RCC 7860 (cell line): ENCODE measurements around the gene RBPMS2.
"Not testable (repeated sequence)": the region's sequence is repeated elsewhere in the genome, so short reads cannot be mapped to it uniquely, and the experiment has no call there.

Source experiments
- DNase-seq: peaks from one replicate; pipeline ENCODE4 v3.0.0-alpha.2; 2015; ENCODE audit warnings: low spot score
- FAIRE-seq: peaks from 2 replicates; lab custom pipeline; 2012; peaks lifted over from hg19 to GRCh38; lab: Jason Lieb, UNC

RBPMS2 gene

GRCh38 chr15:64755427-64755940 lies 19.9 kb downstream of the RBPMS2 start:
- DNase-seq (no peak), FAIRE-seq (no peak)

DNA sequence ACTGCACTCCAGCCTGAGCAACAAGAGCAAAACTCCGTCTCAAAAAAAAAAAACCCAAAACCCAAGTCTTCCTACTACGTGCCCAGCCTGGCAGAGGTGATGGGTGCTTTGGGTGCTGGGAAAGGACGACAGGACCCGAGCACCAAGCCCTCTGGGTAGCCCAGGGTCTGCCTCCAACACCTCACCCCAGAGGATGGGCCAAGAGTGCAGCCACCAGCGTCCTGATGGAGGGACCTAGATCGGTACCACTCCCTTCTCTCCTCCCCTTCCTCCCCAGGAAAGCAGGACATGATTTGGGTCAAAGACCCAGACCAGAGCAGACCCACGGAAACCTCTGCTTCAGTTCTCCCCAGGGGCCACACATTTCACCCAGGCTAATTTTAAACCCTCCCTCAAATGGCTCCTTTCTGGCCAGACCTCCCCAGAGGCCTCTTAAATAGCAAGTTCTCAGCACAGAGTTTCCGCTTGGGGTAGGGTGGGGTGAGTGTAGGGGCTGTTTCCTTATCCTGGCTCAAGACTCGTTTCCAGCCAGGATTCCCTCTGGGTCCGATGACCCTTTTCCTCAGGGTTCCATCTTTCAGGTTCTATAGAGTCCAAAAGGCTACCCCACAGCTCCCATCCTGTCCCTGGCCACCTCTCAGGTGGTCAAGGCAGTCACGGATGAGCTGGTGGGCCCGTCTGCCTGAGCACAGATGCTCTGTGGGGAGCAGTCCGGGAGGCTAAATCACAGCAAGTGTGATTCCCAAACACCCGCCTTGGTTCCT lies 20.5 kb downstream of the RBPMS2 start:
- no peak for FAIRE-seq
- no peak for DNase-seq

- no peak for DNase-seq
- FAIRE-seq = no peak
Measured at GRCh38 chr15:64753480-64754185, 21.8 kb downstream of the RBPMS2 start.

DNA sequence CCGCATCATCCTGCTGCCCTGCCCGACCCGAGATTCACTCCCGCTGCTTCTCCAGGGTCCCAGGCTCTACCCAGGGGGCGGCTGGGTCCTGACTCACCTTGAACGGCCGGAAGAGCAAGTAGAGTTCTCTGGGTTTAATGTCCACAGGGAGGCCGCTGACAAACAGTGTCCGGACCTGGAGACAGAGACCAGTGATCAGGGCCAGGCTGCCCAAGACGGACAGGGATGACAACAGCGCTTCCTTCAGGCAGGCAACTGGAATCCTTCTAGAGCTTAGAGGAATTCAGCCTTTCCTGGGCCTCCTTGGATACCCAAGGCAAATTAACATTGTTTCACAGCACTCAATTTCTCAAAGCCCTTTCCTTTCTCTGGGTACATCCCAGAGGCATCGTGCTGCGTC lies 23.9 kb downstream of the RBPMS2 start:
- DNase-seq (no peak), FAIRE-seq (no peak)

DNA sequence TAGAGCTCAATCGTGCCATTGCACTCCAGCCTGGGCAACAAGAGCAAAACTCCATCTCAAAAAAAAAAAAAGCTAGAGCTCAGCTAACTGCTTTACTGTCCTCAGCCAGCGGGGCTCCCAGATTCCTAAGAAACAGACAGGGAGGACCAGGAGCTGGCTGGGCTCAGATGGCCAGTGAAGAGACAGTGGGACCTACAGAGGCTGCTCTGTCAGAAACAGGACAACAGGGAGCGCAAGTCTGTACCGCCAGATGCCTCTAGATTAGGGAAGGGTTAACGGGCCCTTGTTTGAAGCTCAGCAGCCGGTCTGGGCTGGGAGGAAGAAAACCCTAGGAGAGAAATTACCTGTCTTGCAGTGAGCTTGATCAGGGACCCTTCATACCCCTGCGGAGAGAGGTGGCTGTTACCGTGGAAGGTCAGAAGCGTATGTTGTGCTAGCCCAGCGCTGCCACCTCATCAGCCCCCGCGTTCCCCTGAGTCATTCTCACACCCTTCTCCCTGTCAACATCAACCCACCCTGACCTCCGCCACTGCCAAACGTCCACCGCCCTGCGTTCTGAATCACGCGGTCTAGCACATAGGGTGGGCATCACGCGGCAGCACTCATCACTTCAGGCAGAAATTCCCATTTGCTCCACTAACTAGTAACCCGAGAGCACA lies 25.3 kb downstream of the RBPMS2 start:
- FAIRE-seq (no peak), DNase-seq (no peak)

DNA sequence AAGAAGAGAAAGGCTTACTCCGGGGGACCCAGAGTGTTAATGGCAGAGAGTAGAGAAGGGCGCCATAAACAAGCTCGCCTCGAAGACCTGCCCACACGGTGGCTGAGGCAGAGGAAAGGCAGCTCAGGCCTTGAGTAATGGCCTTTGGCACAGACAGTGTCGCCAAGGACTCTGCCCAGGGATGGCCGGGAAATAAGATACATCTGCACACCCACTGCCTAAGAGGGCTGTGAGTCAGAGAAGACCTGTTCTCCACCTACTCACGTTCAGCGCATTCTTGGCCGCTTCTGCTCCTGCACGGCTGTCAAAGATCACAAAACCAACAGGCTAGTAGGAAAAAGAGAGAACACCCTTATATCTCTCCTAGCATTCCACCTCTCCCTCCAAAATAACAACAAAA lies 26.2 kb downstream of the RBPMS2 start:
- DNase-seq (peak; percentile 30), FAIRE-seq (no peak)

GRCh38 chr15:64748251-64748650 lies 27.1 kb downstream of the RBPMS2 start:
- no peak for DNase-seq
- FAIRE-seq = no peak

- FAIRE-seq = no peak
Measured at GRCh38 chr15:64747578-64747977, 27.8 kb downstream of the RBPMS2 start.

DNA sequence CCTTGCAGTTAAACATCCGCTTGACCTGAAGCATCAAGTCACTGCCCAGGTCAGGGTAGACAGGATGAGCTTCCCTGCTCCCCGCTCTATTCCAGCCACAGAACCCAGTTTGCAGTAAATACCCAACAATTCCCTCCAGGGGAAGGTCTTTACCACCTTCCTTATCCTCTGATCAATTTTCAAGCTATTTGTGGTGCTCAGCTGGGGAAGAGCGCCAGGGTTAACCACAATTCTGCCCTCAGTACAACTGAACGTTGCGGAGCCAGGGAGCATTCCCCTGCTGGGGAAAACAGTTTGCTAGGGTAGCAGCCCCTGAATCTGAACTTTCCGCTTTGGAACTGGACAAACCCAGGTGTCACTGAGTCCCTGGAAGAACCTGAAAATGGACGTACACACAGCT lies 28.5 kb downstream of the RBPMS2 start:
- no peak for DNase-seq

More at GRCh38 chr15:64747578-64747977, 27.8 kb downstream of the RBPMS2 start:
- no peak for DNase-seq

DNA sequence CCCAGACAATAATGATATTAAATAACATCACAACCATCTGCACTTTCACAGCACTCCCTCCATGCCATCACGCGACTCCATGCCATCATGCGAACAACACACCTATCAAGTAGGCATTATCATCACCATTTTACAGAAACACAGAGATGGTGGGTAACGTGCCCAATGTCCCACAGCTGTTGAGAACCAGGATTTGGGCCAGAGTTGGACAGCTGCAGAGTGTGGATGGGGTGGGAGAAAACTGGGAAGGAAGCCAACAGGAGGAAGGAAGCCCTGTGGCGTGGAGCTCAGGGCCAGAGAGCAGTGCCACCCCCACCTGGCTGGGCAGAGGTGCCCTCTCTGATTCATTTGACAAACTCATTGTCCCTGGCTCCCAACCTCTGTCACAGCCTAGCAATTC lies 29.0 kb downstream of the RBPMS2 start:
- FAIRE-seq = no peak
- no peak for DNase-seq

More for the DNA sequence above, 28.5 kb downstream of the RBPMS2 start:
- no peak for FAIRE-seq

- FAIRE-seq (no peak), DNase-seq (no peak)
Measured at GRCh38 chr15:64743691-64744090, 31.7 kb downstream of the RBPMS2 start.

- DNase-seq = no peak
- FAIRE-seq = no peak
Measured at GRCh38 chr15:64742921-64743320, 32.5 kb downstream of the RBPMS2 start.

DNA sequence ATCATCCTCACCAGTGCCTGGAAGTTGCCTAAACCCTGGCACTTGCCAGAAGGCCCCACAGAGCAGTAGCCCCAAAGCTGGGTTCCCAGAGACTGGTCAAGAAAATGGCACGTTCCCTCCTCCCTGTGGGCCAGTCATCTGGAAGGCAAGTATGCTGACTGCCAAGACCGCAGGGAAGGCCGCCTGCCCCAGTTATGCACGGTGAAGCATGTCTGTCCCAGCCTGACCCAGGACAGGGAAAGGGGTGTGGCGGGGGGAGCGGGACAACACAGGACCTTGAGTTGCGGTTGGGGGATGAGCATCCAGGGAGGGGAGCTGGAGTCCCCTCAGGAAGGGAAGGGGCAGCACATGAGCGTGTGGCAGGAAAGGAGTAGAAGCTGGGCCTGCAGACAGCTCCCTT lies 33.0 kb downstream of the RBPMS2 start:
- FAIRE-seq (no peak), DNase-seq (no peak)

DNA sequence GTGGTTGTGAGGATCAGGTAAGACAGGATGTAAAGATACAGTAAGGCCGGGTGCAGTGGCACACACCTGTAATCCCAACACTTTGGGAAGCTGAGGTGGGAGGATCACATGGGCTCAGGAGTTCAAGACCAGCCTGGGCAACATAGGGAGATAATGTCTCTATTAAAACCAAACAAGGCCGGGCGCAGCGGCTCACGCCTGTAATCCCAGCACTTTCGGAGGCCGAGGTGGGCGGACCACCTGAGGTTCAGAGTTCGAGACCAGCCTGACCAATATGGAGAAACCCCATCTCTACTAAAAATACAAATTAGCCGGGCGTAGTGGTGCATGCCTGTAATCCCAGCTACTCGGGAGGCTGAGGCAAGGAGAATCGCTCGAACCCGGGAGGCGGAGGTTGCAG lies 33.7 kb downstream of the RBPMS2 start:
- DNase-seq, FAIRE-seq: not testable (repeated sequence)

DNA sequence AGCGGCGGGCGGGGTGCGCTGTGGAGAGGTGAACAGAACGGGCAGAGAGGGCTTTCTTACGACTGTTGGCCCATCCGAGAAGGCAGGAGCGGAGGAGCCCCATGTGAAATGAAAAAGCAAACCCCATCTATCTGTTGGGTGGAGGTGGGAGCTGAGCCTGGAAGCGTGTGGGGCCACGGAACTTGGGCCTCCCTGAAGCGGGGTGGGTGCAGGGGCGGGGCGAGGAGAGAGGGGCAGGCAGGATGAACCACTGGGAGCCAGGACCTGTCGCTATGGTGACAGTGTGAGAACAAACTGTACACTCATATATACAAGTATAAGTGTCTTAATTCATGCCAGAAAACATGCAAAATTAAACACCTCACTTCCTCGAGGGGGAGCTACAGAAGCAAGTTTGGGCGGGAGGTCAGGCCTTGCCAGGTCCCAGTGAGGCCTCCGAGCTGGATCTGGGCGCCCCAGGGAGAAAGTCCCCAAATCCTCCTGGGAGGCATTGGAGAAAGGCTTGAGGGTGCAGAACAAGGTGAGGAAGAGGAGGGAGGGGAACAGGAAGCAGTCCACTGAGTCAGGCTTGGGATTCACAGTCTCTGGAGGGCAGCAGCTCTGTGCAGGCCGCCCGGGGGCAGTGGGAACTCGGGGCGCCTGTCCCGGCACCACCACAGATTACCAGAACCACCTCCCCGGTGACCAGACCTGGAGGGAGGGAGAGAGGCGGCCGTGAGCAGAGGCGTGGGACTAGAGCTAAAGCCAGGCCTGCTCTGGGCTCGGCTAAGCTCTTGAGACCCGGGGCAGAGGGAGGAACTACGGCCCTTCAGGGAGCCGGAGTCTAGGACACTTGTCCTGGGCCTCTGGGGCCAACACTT lies 34.8 kb downstream of the RBPMS2 start:
- DNase-seq = no peak
- no peak for FAIRE-seq

GRCh38 chr15:64739577-64740143 lies 35.7 kb downstream of the RBPMS2 start:
- DNase-seq (no peak), FAIRE-seq (no peak)

DNA sequence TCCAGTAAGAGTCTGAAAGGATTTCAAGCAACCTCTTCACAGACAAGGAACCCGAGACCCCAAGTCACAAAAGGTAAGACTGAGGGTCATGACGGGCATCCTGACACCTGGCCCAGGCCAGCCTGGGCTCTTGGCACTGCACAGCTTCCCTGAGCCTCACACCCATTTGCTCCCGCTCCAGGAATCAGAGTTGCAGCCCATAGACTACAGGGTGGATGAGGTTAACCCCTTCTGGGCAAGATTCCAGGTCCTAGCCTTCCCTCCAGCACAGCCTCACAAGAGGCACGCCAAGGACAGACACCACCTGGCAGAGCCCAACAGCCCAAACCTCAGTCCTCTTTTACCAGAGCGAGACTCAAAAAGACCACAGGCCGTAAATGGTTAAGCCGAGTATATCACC lies 36.2 kb downstream of the RBPMS2 start:
- DNase-seq (no peak), FAIRE-seq (no peak)

DNA sequence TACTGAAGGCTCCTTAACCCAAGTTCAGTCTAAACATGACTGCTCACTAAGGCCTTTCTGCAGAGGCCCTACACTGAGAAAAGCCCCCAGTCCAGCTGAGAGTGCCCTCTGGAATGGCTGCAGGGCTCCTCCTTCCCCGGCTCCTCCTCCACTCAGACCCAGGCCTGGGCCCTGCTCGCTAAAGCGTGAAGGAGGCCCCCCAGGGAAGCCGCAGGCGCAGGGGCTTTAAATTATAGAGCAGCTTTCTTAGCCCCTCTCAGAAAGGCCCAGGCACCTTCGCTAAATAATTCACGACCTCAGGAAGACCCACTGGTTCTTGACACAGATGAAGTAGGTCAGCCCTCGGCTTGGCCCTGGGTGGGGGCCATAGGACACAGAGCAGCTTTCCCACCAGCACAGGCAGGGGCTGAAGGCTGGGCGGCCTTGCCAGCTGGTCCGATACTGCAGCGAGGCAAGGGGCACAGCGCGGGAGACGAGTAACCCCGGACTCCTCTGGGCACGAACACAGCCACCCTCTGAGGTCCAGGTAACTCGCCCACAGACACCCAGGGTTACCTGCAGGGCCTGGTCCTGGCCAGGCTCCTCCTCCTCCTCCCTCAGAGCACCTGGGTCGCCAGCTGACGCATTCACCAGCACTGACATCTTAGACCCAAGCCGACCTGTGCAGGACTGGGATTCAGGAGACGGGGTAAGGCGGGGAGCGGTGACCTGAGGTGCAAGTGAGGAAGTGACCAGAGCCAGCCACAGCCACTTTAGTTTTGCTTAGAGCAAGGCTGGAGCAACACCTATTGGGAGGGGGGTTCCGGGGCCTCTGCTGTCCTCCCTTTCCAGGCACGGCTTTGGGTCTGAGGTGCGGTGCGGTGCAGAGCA lies 36.9 kb downstream of the RBPMS2 start:
- DNase-seq (no peak), FAIRE-seq (no peak)

GRCh38 chr15:64732156-64732860 lies 43.1 kb downstream of the RBPMS2 start:
- FAIRE-seq (no peak), DNase-seq (no peak)
